Activated naive CD4-positive, alpha-beta T cell treated with anti-CD3 and anti-CD28 coated beads, Interleukin-2, amount 50 U/mL, for 24 hours (primary cell): ENCODE measurements around the gene ATP5PO.

Experiments
- H3K27ac Mint-ChIP-seq: one replicate; pipeline ENCODE4 v1.8.0; 2021; ENCODE audit warnings: mild to moderate bottlenecking, mixed read lengths
- H3K27me3 Mint-ChIP-seq: one replicate; pipeline ENCODE4 v1.8.0; 2021; ENCODE audit warnings: mixed read lengths
- H3K36me3 Mint-ChIP-seq: one replicate; pipeline ENCODE4 v1.8.0; 2021; ENCODE audit warnings: mixed read lengths
- H3K4me1 Mint-ChIP-seq: one replicate; pipeline ENCODE4 v1.8.0; 2021; ENCODE audit warnings: mixed read lengths
- H3K4me3 Mint-ChIP-seq: one replicate; pipeline ENCODE4 v1.8.0; 2021; ENCODE audit warnings: mild to moderate bottlenecking, mixed read lengths
- H3K9me3 Mint-ChIP-seq: one replicate; pipeline ENCODE4 v1.8.0; 2021; ENCODE audit warnings: mixed read lengths

The ATP5PO gene

DNA sequence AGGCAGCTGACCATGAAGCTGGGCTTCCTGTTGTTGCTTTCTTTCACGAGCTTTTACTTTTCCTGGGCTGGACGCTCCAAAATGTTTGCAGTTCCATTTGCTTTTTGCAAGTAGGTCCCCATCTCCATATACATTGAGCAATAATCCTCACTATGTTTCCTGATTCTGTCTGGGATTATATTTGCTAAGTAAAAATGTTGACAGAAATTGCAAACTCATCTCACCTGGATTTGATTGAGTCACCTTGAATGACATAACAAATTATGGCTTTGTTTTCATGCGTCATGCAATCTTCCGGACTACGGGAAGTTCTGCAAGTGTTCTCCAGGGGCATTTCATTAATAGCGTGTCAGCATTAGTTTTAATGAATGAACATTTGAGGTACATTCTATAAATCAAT lies 18.9 kb downstream of the ATP5PO start:
- Mint-ChIP-seq H3K36me3 (peaks cover 3% of the 10 kb centered on the region), H3K4me1 (peaks cover 13% of the 10 kb centered on the region), H3K27ac (no peak overlapping the region), H3K4me3 (no peak overlapping the region), H3K9me3 (no peaks in the 10 kb centered on the region), H3K27me3 (no peaks in the 10 kb centered on the region)

DNA sequence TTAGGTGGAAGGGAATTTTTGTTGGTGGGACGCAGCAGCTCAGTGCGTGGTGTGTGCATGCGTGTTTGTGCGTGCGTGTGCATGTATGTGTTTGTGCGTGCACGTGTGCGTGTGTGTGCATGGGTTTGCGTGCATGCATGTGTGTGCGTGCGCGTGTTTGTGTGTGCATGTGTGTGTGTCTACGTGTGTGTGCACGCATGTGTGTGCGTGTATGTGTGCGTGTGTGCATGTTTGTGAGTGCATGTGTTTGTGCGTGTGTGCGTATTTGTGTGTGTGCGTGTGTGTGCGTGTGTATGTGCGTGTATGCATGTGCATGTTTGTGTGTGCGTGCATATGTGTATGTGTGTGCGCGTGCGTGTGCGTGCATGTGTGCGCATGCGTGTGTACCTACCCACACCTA lies 20.2 kb downstream of the ATP5PO start:
- no peaks in the 10 kb centered on the region for H3K27me3 Mint-ChIP-seq
- peak overlapping the region; percentile 84 for H3K4me3 Mint-ChIP-seq
- peaks cover 13% of the 10 kb centered on the region for H3K4me1 Mint-ChIP-seq
- H3K36me3 Mint-ChIP-seq = no peaks in the 10 kb centered on the region
- H3K27ac Mint-ChIP-seq = no peak overlapping the region
- no peaks in the 10 kb centered on the region for H3K9me3 Mint-ChIP-seq

GRCh38 chr21:33894736-33895288 lies 20.8 kb downstream of the ATP5PO start:
- no peaks in the 10 kb centered on the region for H3K36me3 Mint-ChIP-seq
- H3K27ac Mint-ChIP-seq = peak overlapping the region; percentile 53
- H3K4me1 Mint-ChIP-seq = peaks cover 13% of the 10 kb centered on the region
- no peaks in the 10 kb centered on the region for H3K27me3 Mint-ChIP-seq
- peak overlapping the region; percentile 84 for H3K4me3 Mint-ChIP-seq
- H3K9me3 Mint-ChIP-seq = no peaks in the 10 kb centered on the region

DNA sequence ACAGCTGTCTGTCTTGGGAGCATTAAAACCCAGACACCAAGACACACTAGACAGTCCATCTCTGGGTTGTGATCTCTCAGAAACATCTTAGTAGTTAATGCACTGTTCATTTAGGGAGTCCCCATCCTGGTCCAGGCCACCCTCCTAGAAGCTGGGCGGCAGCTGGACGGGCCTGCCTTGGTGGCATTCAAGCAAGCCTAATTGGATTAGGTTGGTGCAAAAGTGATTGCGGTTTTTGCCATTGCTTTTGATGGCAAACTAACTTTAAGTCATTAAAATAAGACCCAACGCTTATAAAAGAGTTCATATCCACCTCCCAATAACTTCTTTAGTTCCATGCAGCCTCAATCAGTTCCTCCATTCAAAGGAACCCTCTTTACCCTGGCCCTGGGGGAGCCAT lies 21.7 kb downstream of the ATP5PO start:
- Mint-ChIP-seq H3K4me3 (no peak overlapping the region), H3K27me3 (no peaks in the 10 kb centered on the region), H3K9me3 (no peaks in the 10 kb centered on the region), H3K27ac (no peak overlapping the region), H3K4me1 (peaks cover 13% of the 10 kb centered on the region), H3K36me3 (no peaks in the 10 kb centered on the region)

DNA sequence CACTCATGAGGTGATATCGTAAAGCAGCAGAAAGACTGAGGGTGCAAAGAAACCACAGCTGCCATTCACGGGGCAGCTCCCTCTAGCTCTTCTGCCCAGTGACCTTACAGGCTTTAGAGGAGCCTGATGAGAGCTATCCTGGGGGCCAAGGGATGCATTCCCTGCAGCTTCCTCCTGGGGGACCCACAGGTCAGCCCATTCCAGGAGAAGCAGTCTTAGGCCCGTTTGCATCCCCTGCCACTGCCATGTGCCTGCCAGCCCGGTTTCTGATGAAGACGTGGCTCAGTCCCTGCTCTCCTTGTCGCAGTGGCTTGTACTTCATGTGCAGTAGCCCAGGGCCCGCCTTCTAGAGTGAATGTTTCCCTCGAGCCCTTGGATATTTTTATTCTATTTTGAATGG lies 22.8 kb downstream of the ATP5PO start:
- Mint-ChIP-seq H3K4me3 (no peak overlapping the region), H3K9me3 (no peaks in the 10 kb centered on the region), H3K27me3 (no peaks in the 10 kb centered on the region), H3K36me3 (no peaks in the 10 kb centered on the region), H3K4me1 (peaks cover 13% of the 10 kb centered on the region), H3K27ac (no peak overlapping the region)

DNA sequence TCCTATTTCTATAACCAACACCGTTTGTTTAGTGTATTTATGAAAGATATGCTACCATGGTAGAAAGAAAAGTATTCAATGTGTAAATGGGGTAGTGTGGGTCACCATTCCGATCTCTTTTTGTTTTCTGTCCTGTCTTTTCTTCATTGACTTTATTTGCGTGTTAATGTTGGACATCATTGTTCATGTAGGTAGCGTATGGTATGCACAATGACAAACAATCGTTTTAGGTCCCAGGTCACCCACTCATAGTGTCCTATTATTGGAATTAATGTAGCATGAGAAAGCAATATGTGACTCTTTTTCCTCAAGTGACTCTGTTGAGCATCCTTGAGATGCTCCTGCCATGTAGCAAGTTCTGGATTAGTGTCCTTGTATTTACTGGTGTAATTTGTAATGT lies 25.4 kb downstream of the ATP5PO start:
- Mint-ChIP-seq H3K9me3 (no peaks in the 10 kb centered on the region), H3K4me1 (peaks cover 11% of the 10 kb centered on the region), H3K4me3 (no peak overlapping the region), H3K27me3 (no peaks in the 10 kb centered on the region), H3K36me3 (no peaks in the 10 kb centered on the region), H3K27ac (no peak overlapping the region)

DNA sequence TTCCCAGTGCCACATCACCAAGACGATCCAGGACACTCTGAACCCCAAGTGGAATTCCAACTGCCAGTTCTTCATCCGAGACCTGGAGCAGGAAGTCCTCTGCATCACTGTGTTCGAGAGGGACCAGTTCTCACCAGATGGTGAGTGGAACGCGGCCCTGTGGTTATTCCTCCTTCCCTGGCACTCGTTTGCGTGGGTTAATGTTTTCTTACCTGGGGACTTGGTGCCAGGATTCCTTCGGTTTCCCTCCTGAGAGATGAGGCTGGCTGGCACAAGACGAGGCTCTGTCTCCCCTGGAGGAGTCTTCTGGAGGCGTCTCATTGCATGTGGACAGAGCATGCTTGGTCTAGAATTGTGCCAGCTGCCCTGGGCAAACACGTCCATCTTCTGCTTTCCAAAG lies 29.3 kb downstream of the ATP5PO start:
- Mint-ChIP-seq H3K9me3 (no peaks in the 10 kb centered on the region), H3K4me1 (no peaks in the 10 kb centered on the region), H3K27ac (no peak overlapping the region), H3K4me3 (no peak overlapping the region), H3K36me3 (no peaks in the 10 kb centered on the region), H3K27me3 (no peaks in the 10 kb centered on the region)

DNA sequence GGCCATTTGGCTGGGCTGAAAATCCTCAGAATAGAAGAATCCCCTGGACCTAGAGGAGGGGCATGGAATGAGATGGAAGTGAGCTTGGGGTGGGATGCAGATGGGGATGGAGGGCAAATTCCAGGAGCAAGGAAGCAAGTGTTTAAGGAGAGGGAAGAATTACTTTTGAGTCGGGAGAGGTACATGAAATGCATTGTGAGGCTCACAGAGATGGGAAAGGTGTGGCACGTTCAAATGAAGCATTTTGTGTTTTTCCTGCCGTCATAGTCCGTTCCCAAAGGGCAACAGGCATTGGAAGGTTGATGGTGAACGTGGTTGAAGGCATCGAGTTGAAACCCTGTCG lies 30.5 kb downstream of the ATP5PO start:
- H3K27me3 Mint-ChIP-seq = no peaks in the 10 kb centered on the region
- H3K9me3 Mint-ChIP-seq = no peaks in the 10 kb centered on the region
- no peaks in the 10 kb centered on the region for H3K36me3 Mint-ChIP-seq
- H3K4me3 Mint-ChIP-seq = no peak overlapping the region
- no peak overlapping the region for H3K27ac Mint-ChIP-seq
- no peaks in the 10 kb centered on the region for H3K4me1 Mint-ChIP-seq

DNA sequence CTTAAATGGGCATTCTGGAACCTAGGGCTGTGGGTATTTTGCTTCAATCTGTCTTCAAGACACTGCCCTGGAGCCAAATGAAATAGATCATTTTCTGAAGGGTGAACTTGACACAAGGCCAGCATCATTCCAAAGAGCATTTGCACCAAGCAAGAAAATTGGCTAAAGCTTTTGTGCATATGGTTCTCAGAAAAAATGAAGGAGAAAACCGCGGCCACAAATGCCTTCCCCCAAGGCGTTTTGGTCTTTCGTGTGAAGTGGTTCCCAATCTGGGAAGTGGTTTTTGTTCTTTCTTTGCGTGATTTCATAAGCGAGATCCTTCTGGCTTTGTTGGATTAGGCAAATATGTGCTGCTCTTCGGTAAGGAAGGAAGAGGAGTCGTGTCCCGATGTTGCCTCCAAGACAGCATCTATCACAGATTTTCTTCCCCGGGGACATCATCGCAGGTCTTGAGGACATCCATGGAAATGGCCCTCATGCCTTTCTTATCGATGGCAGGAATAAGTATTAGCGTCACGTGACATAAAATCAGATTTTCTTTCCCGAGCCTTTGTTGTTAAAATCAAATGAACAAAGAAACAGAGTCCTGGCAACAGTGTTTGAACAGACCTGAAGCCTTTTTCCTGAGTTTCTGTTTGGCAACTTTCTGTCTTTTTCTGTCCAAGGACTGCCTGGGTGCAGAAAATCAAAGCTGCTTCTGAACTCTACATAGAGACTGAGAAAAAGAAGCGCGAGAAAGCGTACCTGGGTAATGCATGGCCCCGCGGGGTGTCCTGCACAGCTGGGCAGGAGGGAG lies 31.0 kb downstream of the ATP5PO start:
- Mint-ChIP-seq H3K36me3 (no peaks in the 10 kb centered on the region), H3K27ac (no peak overlapping the region), H3K9me3 (no peaks in the 10 kb centered on the region)

GRCh38 chr21:33883118-33883517 lies 32.5 kb downstream of the ATP5PO start:
- H3K9me3 Mint-ChIP-seq = no peaks in the 10 kb centered on the region

More for the DNA sequence above, 31.0 kb downstream of the ATP5PO start:
- Mint-ChIP-seq H3K4me1 (no peaks in the 10 kb centered on the region), H3K27me3 (no peaks in the 10 kb centered on the region), H3K4me3 (no peak overlapping the region)

DNA sequence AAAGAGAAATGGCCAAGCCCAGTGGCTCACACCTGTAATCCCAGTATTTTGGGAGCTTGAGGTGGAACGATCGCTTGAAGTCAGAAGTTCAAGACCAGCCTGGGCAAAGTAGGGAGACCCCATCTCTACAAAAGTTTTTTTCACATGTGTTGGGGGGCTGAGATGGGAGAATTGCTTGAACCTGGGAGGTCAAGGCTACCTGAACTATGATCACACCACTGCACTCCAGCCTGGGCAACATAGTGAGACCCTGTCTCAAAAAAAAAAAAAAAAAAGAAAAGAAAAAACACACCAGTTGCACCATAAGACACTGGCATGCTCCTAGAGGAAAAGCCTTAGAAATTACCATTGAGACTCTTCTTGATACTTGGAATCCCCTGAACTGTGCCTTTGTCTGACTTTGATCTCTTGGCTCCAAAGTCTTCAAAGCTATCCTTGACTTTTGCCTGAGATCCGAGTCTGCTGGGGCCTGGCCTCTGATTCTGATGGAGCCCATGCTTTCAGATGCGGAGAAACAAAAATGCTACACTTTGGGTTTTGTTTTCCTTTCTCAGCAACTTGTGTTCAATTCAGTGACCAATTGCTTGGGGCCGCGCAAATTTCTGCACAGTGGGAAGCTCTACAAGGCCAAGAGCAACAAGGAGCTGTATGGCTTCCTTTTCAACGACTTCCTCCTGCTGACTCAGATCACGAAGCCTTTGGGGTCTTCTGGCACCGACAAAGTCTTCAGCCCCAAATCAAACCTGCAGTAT lies 33.7 kb downstream of the ATP5PO start:
- Mint-ChIP-seq H3K4me3 (no peak overlapping the region), H3K36me3 (no peaks in the 10 kb centered on the region), H3K9me3 (no peaks in the 10 kb centered on the region), H3K4me1 (no peaks in the 10 kb centered on the region), H3K27ac (no peak overlapping the region), H3K27me3 (no peaks in the 10 kb centered on the region)

More at GRCh38 chr21:33883118-33883517, 32.5 kb downstream of the ATP5PO start:
- Mint-ChIP-seq H3K27me3 (no peaks in the 10 kb centered on the region), H3K27ac (no peak overlapping the region), H3K4me3 (no peak overlapping the region), H3K4me1 (no peaks in the 10 kb centered on the region), H3K36me3 (no peaks in the 10 kb centered on the region)

- no peaks in the 10 kb centered on the region for H3K27me3 Mint-ChIP-seq
- no peaks in the 10 kb centered on the region for H3K36me3 Mint-ChIP-seq
These were observed 35.0 kb downstream of the ATP5PO start for GRCh38 chr21:33880626-33881025.

DNA sequence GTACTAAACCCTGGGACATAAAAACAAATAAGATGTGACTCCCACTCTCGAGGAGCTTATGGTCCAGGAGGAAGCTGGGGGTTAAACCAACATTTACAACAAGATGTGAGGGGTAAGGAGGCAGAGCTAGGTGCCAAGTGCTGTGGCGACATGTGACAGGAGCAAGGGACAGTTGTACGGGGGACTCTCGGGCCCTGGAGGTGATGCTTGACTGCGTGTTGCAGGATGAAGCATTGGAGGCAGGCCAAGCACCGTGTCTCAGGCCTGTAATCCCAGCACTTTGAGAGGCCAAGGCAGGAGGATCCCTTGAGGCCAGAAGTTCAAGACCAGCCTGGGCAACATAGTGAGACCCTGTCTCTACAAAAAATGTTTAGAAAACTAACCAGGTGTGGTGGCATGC lies 36.8 kb downstream of the ATP5PO start:
- Mint-ChIP-seq H3K9me3 (no peaks in the 10 kb centered on the region), H3K4me3 (no peak overlapping the region), H3K4me1 (no peaks in the 10 kb centered on the region), H3K27me3 (no peaks in the 10 kb centered on the region), H3K36me3 (no peaks in the 10 kb centered on the region), H3K27ac (no peak overlapping the region)

More at GRCh38 chr21:33880626-33881025, 35.0 kb downstream of the ATP5PO start:
- H3K27ac Mint-ChIP-seq = no peak overlapping the region
- H3K4me3 Mint-ChIP-seq = no peak overlapping the region
- H3K4me1 Mint-ChIP-seq = no peaks in the 10 kb centered on the region
- no peaks in the 10 kb centered on the region for H3K9me3 Mint-ChIP-seq

DNA sequence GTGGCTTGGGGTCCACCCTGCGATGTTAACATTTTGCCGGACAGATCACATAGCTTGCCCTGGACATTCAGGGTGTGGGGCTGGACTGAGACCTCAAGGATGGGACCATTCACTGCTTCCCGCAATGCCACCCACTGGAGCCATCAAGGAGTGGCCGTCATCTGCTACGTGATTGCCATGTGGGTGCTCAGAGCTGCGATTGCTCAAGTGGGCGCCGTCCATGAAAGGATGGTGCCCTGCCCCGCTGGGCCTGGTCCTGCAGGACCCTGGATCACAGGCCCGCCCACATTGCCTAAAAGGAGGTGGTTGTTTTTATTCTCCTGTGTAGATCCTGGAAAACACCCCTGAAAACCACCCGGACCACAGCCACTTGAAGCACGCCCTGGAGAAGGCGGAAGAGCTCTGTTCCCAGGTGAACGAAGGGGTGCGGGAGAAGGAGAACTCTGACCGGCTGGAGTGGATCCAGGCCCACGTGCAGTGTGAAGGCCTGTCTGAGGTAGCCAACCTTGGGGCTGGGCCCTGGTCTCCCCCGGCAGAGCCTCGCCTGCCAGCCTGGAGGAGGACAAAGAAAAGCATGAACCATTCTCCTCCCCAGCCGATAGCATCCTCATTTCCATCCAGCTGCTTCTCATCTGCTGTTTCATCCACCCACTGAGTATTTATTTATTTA lies 40.4 kb downstream of the ATP5PO start:
- H3K27ac Mint-ChIP-seq = no peak overlapping the region
- no peak overlapping the region for H3K4me3 Mint-ChIP-seq
- H3K36me3 Mint-ChIP-seq = no peaks in the 10 kb centered on the region
- no peaks in the 10 kb centered on the region for H3K9me3 Mint-ChIP-seq
- H3K27me3 Mint-ChIP-seq = no peaks in the 10 kb centered on the region
- H3K4me1 Mint-ChIP-seq = no peaks in the 10 kb centered on the region

- no peaks in the 10 kb centered on the region for H3K36me3 Mint-ChIP-seq
- no peak overlapping the region for H3K27ac Mint-ChIP-seq
- no peaks in the 10 kb centered on the region for H3K27me3 Mint-ChIP-seq
- H3K4me1 Mint-ChIP-seq = no peaks in the 10 kb centered on the region
- no peak overlapping the region for H3K4me3 Mint-ChIP-seq
- no peaks in the 10 kb centered on the region for H3K9me3 Mint-ChIP-seq
These were observed 41.4 kb downstream of the ATP5PO start for GRCh38 chr21:33874161-33874560.
